AG04449 (cell line): ENCODE results near the gene SCIMP.
"Not testable (repeated sequence)": the region's sequence is repeated elsewhere in the genome, so short reads cannot be mapped to it uniquely, and the experiment has no call there.

Experiments
- CTCF ChIA-PET: fragments of 350-600 bp; formaldehyde crosslinking; extraction: SDS; loops from one replicate; lab custom pipeline; 2021; ENCODE audit warnings: antibody characterized with exemption; lab: Yijun Ruan, JAX
- POLR2A ChIA-PET: fragments of 400-600, 350-600 bp; formaldehyde crosslinking; extraction: SDS; loops from one replicate; lab custom pipeline; 2020; ENCODE audit warnings: antibody characterized with exemption, inconsistent platforms; lab: Yijun Ruan, JAX
- DNase-seq: peaks from one replicate; pipeline ENCODE4 v3.0.0-alpha.2; 2010; ENCODE audit warnings: low read depth, low spot score
- H3K4me3 ChIP-seq: 2 replicates; pipeline ENCODE4 v1.5.1; 2011; ENCODE audit warnings: low read depth, mild to moderate bottlenecking, control low read depth, low read length
- TF ChIP-seq, protein P1 (sequence below): IDR thresholded peaks from one replicate; pipeline ENCODE4 v1.5.1; 2011; ENCODE audit warnings: mild to moderate bottlenecking, moderate library complexity, low read length, control low read depth, inconsistent platforms; ENCODE audit not compliant: insufficient read depth; ENCODE audit errors: missing control alignments

SCIMP gene

DNA sequence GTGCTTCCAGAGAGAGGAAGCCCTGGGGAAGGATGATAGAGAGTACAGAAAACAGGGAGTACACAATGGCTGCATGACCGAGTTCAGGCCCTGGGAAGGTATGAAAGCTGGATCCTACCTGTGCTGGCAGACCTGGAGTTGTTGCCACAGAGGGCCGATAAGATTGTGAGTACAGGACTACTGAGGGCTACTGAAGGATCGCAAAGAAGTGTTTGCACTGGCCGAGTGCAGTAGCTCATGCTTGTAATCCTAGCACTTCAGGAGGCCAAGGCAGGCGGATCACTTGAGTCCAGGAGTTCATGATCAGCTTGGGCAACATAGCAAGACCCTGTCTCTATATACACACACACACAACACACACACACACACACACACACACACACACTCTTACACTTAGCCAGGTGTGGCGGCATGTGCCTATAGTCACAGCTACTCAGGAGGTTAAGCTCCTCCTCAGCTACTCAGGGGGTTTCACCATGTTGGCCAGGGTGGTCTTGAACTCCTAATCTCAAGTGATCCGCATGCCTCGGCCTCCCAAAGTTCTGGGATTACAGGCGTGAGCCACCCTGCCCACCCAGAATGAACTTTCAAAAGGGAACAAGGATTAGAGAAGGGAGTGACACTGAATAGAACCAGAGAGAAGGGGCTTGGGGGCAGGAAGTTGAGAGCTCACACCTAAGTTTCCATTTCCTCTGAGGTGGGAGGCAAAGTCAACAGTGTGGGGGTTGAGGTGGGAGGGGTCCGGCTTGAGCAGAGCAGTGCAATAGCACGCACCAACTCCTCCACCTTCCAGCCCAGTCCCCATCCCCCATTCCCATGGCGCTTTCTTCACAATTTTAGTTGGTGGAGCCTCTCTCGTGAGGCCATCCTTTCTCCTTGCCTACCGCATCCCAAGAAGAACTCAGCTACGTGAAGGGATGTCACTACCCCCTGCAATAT is 7.5 kb downstream of the SCIMP start:
- TF ChIP-seq, protein P1, sequence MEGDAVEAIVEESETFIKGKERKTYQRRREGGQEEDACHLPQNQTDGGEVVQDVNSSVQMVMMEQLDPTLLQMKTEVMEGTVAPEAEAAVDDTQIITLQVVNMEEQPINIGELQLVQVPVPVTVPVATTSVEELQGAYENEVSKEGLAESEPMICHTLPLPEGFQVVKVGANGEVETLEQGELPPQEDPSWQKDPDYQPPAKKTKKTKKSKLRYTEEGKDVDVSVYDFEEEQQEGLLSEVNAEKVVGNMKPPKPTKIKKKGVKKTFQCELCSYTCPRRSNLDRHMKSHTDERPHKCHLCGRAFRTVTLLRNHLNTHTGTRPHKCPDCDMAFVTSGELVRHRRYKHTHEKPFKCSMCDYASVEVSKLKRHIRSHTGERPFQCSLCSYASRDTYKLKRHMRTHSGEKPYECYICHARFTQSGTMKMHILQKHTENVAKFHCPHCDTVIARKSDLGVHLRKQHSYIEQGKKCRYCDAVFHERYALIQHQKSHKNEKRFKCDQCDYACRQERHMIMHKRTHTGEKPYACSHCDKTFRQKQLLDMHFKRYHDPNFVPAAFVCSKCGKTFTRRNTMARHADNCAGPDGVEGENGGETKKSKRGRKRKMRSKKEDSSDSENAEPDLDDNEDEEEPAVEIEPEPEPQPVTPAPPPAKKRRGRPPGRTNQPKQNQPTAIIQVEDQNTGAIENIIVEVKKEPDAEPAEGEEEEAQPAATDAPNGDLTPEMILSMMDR = no peak
- ChIA-PET POLR2A (no interaction called here), CTCF (interaction anchor here (0.8 to 5.9 kb wide), 2 partner anchors 8 to 10 kb away, joined by 3 to 37 read pairs; no protein-coding TSS in a partner anchor)
- no peak for DNase-seq
- no peak overlapping the region for H3K4me3 ChIP-seq

DNA sequence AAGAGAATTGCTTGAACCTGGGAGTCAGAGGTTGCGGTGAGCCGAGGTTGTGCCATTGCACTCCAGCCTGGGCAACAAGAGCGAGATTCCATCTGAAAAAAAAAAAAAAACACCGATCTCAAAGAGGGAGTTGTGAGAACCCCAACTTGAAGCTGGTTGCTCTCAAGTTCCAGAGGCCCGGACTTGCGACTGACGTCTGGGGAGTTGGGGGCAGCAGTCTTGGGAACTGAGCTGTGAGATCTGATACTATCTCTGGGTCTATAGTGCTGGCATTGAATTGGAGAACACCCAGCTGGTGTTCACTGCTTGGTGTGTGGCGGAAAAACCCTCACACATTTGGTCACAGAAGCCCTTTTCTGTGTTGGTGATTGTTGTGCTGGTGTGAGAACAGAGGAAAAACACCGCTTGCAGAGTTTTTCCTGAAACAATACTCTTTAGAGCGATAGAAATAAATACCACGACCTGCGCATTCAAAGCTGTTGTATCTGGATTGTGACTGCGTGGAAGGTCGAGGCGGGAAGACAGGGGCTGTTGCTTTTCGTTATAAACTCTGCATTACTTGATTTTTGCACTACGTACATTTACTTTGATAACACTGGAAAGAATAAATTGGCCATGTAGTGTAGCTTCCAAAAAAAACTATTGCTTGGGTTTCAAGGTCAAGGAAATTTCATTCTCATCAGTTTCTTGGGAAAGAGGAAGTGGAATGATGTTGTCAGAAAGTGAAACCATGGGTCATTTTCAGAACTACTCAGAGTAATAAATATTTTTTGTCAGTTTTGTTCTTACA is 8.8 kb downstream of the SCIMP start:
- ChIA-PET CTCF (interaction anchor here (0.6 to 5.9 kb wide), 3 partner anchors 10 to 24 kb away, joined by 3 to 37 read pairs (median 4); no protein-coding TSS in a partner anchor), POLR2A (no interaction called here)
- TF ChIP-seq, protein P1 = no peak
- H3K4me3 ChIP-seq = no peak overlapping the region
- no peak for DNase-seq

DNA sequence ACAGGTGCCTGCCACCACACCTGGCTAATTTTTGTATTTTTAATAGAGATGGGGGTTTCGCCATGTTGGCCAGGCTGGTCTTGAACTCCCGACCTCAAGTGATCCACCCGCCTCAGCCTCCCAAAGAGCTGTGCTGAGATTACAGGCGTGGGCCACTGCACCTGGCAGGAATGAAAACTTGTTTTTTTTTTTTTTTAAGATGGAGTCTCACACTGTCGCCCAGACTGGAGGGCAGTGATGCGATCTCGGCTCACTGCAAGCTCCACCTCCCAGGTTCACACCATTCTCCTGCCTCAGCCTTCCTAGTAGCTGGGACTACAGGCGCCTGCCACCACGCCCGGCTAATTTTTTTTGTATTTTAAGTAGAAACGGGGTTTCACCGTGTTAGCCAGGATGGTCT is 12.7 kb downstream of the SCIMP start:
- DNase-seq, POLR2A ChIA-PET, H3K4me3 ChIP-seq, CTCF ChIA-PET: not testable (repeated sequence)

DNA sequence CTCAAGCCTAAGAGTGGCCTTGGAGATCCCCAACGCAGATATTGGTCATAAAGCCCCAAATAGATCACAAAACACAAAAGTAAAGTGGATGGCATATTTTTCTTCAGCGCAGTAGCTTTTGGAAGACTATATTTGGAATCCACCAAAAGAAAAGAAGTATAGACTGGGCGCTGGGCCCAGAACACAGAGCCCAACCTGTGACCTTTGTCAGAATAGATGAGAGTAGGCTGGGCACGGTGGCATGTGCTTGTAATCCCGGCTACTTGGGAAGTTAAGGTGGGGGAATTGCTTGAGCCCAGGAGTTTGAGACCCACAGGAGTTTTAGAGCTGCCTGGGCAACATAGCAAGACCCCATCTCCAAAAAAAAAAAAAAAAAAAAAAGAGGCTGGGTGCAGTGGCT is 14.6 kb downstream of the SCIMP start:
- TF ChIP-seq, protein P1 = no peak
- ChIA-PET POLR2A (interaction anchor here (0.5 kb wide), 1 partner anchor 158 kb away, joined by 3 read pairs; no protein-coding TSS in a partner anchor), CTCF (interaction anchor here (0.6 to 1.4 kb wide), 3 partner anchors 8 to 28 kb away, joined by 3 to 4 read pairs (median 3); no protein-coding TSS in a partner anchor)
- no peak overlapping the region for H3K4me3 ChIP-seq
- no peak for DNase-seq

DNA sequence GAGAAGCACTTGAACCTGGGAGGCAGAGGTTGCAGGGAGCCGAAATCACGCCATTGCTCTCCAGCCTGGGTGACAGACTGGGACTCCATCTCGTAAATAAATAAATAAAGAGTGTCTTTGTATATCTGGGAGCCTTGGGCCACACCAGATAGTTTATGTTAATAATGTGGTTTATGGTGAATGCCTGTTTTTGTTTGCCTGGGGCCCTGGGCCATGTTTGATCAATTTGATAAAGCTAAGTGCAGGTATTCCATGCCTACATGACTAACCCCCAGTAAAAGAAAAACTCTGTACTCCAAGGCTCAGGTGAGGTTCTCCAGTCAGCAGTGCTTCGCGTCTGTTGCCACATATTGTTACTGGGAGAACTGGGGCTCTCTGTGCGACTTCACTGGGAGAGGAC is 15.1 kb downstream of the SCIMP start:
- POLR2A ChIA-PET = interaction anchor here (0.5 kb wide), 1 partner anchor 157 kb away, joined by 3 read pairs; no protein-coding TSS in a partner anchor
- no peak overlapping the region for H3K4me3 ChIP-seq
- CTCF ChIA-PET = interaction anchor here (0.6 to 1.4 kb wide), 3 partner anchors 8 to 29 kb away, joined by 3 to 4 read pairs (median 3); no protein-coding TSS in a partner anchor
- no peak for DNase-seq
- TF ChIP-seq, protein P1 = no peak

DNA sequence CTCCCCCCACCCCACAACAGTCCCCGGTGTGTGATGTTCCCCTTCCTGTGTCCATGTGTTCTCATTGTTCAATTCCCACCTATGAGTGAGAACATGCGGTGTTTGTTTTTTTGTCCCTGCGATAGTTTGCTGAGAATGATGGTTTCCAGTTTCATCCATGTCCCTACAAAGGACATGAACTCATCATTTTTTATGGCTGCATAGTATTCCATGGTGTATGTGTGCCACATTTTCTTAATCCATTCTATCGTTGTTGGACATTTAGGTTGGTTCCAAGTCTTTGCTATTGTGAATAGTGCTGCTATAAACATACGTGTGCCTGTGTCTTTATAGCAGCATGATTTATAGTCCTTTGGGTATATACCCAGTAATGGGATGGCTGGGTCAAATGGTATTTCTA is 17.1 kb downstream of the SCIMP start:
- POLR2A ChIA-PET, DNase-seq, H3K4me3 ChIP-seq: not testable (repeated sequence)
- CTCF ChIA-PET = interaction anchor here (1.2 kb wide), 1 partner anchor 1694 kb away, joined by 3 read pairs; no protein-coding TSS in a partner anchor
